HG03060 (cell line): ENCODE results near the gene APCDD1.
"Not testable (repeated sequence)": the region's sequence is repeated elsewhere in the genome, so short reads cannot be mapped to it uniquely, and the experiment has no call there.

ENCODE experiments used
- ATAC-seq: cut with Tn5 transposase; IDR thresholded peaks from one replicate; pipeline ENCODE4 v1.9.1; 2021; ENCODE audit warnings: low read depth, moderate number of reproducible peaks; ENCODE audit not compliant: unreplicated experiment

Gene APCDD1

GRCh38 chr18:10486362-10486761, 31.9 kb downstream of the APCDD1 start:
- no peak for ATAC-seq

- no peak for ATAC-seq
Measured at GRCh38 chr18:10487154-10487553, 32.7 kb downstream of the APCDD1 start.

GRCh38 chr18:10488017-10488416, 33.6 kb downstream of the APCDD1 start:
- no peak for ATAC-seq

GRCh38 chr18:10490401-10491165, 36.1 kb downstream of the APCDD1 start:
- ATAC-seq = peak; percentile 92

- no peak for ATAC-seq
Measured at GRCh38 chr18:10495936-10496335, 41.5 kb downstream of the APCDD1 start.

- ATAC-seq = no peak
Measured at GRCh38 chr18:10497206-10497749, 42.8 kb downstream of the APCDD1 start.

- no peak for ATAC-seq
Measured at GRCh38 chr18:10499230-10499629, 44.8 kb downstream of the APCDD1 start.

- ATAC-seq = no peak
Measured at GRCh38 chr18:10500038-10500437, 45.6 kb downstream of the APCDD1 start.

GRCh38 chr18:10504723-10505122, 50.3 kb downstream of the APCDD1 start:
- no peak for ATAC-seq

GRCh38 chr18:10505892-10506291, 51.5 kb downstream of the APCDD1 start:
- ATAC-seq = not testable (repeated sequence)

GRCh38 chr18:10508591-10508990, 54.2 kb downstream of the APCDD1 start:
- no peak for ATAC-seq

- ATAC-seq = no peak
Measured at GRCh38 chr18:10511236-10511635, 56.8 kb downstream of the APCDD1 start.

- no peak for ATAC-seq
Measured at GRCh38 chr18:10514082-10514481, 59.6 kb downstream of the APCDD1 start.

GRCh38 chr18:10514601-10515000, 60.2 kb downstream of the APCDD1 start:
- ATAC-seq = no peak

GRCh38 chr18:10515456-10515855, 61.0 kb downstream of the APCDD1 start:
- no peak for ATAC-seq

- no peak for ATAC-seq
Measured at GRCh38 chr18:10516078-10516477, 61.6 kb downstream of the APCDD1 start.

- ATAC-seq = no peak
Measured at GRCh38 chr18:10518595-10519255, 64.3 kb downstream of the APCDD1 start.

- ATAC-seq = no peak
Measured at GRCh38 chr18:10519366-10519765, 64.9 kb downstream of the APCDD1 start.

- no peak for ATAC-seq
Measured at GRCh38 chr18:10519999-10520935, 65.8 kb downstream of the APCDD1 start.

- ATAC-seq = no peak
Measured at GRCh38 chr18:10521566-10521965, 67.1 kb downstream of the APCDD1 start.

GRCh38 chr18:10522574-10522973, 68.1 kb downstream of the APCDD1 start:
- no peak for ATAC-seq
